A549 treated with CORT108297 at 1 μM for 4 hours (cell line): ENCODE results near the gene IGFBP3. TPM values are rescaled to one million over a fixed set of nuclear protein-coding genes. Genes with fewer than 3 reads are reported as not detected.

Experiments
- total RNA-seq: library from RNA; stranded (reverse); fragments of 200-300 nt; extraction: Qiagen RNA extraction; gene quantifications from 5 replicates; pipeline ENCODE4 v1.2.3, GENCODE V29; 2022

Gene IGFBP3, protein sequence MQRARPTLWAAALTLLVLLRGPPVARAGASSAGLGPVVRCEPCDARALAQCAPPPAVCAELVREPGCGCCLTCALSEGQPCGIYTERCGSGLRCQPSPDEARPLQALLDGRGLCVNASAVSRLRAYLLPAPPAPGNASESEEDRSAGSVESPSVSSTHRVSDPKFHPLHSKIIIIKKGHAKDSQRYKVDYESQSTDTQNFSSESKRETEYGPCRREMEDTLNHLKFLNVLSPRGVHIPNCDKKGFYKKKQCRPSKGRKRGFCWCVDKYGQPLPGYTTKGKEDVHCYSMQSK
- total RNA-seq, result 160 to 234 TPM (median 206 TPM) in 5 replicates

DNA sequence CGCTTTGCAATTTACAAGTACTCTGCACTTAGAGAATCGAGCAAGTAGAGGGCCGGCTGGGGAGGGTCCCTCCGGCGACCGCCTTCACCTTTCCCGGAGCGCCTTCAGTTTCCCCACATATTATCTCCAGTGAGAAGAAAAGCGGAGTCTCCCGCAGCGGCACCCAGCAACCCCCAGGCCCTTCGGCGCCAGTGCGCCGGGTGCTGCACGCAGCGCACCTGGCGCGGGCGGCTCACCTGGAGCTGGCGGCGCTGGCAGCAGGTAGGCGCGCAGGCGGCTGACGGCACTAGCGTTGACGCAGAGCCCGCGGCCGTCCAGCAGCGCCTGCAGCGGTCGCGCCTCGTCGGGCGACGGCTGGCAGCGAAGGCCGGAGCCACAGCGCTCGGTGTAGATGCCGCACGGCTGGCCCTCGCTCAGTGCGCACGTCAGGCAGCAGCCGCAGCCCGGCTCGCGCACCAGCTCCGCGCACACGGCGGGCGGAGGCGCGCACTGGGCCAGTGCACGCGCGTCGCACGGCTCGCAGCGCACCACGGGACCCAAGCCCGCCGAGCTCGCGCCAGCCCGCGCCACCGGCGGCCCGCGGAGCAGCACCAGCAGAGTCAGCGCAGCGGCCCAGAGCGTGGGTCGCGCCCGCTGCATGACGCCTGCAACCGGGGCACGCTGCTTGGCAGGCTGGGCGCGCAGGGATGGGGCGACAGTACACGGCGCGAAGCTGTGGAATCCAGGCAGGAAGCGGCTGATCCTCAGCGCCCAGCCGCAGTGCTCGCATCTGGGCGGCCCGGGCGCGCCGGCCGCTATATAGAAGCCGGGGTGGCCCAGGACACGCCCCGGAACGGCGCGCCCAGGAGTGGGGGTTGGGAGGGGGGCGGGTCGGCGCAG lies at the start of gene IGFBP3:
Gene IGFBP3, minus strand, starts transcription at position 771 of the 879 bp plus-strand sequence. Its CDS starts 132 bp downstream, at position 639.

DNA sequence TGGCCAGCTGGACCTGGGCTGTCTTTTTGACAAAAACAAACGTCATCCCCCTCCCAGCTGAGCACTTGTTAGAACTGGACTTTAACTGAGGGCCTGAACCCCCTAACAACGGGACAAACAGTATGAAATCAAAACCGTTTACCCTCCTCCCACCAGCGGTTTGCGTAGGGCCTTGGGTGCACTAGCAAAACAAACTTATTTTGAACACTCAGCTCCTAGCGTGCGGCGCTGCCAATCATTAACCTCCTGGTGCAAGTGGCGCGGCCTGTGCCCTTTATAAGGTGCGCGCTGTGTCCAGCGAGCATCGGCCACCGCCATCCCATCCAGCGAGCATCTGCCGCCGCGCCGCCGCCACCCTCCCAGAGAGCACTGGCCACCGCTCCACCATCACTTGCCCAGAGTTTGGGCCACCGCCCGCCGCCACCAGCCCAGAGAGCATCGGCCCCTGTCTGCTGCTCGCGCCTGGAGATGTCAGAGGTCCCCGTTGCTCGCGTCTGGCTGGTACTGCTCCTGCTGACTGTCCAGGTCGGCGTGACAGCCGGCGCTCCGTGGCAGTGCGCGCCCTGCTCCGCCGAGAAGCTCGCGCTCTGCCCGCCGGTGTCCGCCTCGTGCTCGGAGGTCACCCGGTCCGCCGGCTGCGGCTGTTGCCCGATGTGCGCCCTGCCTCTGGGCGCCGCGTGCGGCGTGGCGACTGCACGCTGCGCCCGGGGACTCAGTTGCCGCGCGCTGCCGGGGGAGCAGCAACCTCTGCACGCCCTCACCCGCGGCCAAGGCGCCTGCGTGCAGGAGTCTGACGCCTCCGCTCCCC lies 32.7 kb downstream of the IGFBP3 start, which contains the start of gene IGFBP1:
Gene IGFBP1, plus strand, starts transcription at position 304 of the 808 bp plus-strand sequence. Its CDS starts 165 bp downstream, at position 469.

DNA sequence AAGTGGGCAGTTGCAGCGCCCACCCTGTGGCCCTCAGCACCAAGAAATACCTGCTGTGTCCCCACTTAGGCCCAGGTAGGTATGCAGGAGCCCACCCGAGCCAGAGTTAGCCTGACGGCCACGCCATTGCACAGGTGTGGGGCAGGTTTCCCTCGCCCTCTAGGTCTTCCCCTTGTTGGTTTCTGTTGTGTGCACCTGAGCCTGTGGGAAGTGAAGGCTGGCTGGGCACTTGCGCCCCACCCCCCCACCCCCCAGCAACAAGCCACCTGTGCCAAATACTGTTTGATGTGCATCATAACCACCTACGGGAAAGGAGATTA lies 48.1 kb downstream of the IGFBP3 start, which contains the start of gene CCDC201:
Gene CCDC201, minus strand, starts transcription at position 48 of the 320 bp plus-strand sequence. CDS start 75 bp downstream, outside the sequence.

Other genes with a start within 250 kb of the IGFBP3 start
- gene CCDC201, start 48.2 kb downstream of the IGFBP3 start, total RNA-seq, result 0.02 TPM in 1 of 5 replicates, not detected in the others
- 25.4 to 42.0 TPM (median 34.7 TPM) in 5 replicates for gene IGFBP1, start 32.8 kb downstream of the IGFBP3 start, total RNA-seq